ENCODE data around the gene IL1RAPL2. TPM values are rescaled to one million over a fixed set of nuclear protein-coding genes. Genes with fewer than 3 reads are reported as not detected.

IL1RAPL2 gene
- total RNA-seq, 1 donor from 2014 or later, result 1.8 TPM

Small RNA genes within 50 kb of the gene (small RNA-seq; reads per million reads assigned to genes)
- gene RNU6-207P (ENCODE audit: low replicate concordance), result not detected
